ENCODE results near the gene XPR1. TPM values are rescaled to one million over a fixed set of nuclear protein-coding genes. Genes with fewer than 3 reads are reported as not detected.
"Not testable (repeated sequence)": the region's sequence is repeated elsewhere in the genome, so short reads cannot be mapped to it uniquely, and the experiment has no call there.

The XPR1 gene
- total and polyA plus RNA-seq, 7 donors = 3.7 to 19.1 (median 11.2) TPM

DNA sequence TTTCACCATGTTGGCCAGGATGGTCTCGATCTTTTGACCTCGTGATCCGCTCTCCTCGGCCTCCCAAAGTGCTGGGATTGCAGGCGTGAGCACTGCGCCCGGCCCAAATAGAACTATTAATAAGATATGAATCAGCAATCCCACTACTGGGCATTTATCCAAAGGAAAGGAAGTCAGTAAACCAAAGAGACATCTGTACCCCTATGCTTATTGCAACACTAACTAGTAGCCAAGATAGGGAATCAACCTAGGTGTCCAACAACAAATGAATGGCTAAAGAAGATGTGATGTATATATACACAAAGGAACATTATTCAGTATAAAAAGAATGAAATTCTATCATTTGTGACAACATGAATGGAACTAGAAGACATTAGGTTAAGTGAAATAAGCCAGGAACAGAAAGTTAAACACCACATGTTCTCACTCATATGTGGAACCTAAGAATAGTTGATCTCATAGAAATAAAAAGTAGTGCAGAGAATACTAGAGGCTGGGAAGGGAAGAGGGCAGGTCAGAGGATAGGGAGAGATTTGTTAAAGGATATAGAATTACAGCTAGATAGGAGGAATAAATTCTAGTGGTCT is 48.8 kb downstream of the XPR1 start:
- Histone ChIP-seq H3K27me3 (ENCODE audit: insufficient read depth in 3 of 3, low read length in 2 of 3) (no peaks in the 10 kb centered on the region), H3K9me3 (no peaks in the 10 kb centered on the region), H3K4me3 (no peak overlapping the region), H3K27ac (no peak overlapping the region), H3K4me1 (no peaks in the 10 kb centered on the region), H3K36me3 (ENCODE audit: insufficient read depth in 1 of 2, low read depth in 1 of 2) (no peaks in the 10 kb centered on the region)
- ATAC-seq = peak; percentile 42 to 88 (median 85)
- intact Hi-C loops (cut with DNase I) = no loop called here
- no peak for TF ChIP-seq CTCF (IDR thresholded peaks at IDR 0.05)
- 61 to 73% (median 63%) methylated on average over 7 of the region's 7 CpGs for WGBS, 3 donors
- DNase-seq = no peak

DNA sequence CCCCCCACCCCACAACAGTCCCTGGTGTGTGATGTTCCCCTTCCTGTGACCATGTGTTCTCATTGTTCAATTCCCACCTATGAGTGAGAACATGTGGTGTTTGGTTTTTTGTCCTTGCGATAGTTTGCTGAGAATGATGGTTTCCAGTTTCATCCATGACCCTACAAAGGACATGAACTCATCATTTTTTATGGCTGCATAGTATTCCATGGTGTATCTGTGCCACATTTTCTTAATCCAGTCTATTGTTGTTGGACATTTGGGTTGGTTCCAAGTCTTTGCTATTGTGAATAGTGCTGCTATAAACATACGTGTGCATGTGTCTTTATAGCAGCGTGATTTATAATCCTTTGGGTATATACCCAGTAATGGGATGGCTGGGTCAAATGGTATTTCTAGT is 51.3 kb downstream of the XPR1 start:
- DNase-seq; intact Hi-C loops (cut with DNase I); H3K4me1 ChIP-seq; H3K9me3 ChIP-seq; ATAC-seq; H3K27ac ChIP-seq; H3K4me3 ChIP-seq; H3K36me3 ChIP-seq (ENCODE audit: insufficient read depth in 1 of 2, low read depth in 1 of 2); H3K27me3 ChIP-seq (ENCODE audit: insufficient read depth in 3 of 3, low read length in 2 of 3): not testable (repeated sequence)
- 79 to 90% (median 88%) methylated on average over 3 of the region's 3 CpGs for WGBS, 3 donors

DNA sequence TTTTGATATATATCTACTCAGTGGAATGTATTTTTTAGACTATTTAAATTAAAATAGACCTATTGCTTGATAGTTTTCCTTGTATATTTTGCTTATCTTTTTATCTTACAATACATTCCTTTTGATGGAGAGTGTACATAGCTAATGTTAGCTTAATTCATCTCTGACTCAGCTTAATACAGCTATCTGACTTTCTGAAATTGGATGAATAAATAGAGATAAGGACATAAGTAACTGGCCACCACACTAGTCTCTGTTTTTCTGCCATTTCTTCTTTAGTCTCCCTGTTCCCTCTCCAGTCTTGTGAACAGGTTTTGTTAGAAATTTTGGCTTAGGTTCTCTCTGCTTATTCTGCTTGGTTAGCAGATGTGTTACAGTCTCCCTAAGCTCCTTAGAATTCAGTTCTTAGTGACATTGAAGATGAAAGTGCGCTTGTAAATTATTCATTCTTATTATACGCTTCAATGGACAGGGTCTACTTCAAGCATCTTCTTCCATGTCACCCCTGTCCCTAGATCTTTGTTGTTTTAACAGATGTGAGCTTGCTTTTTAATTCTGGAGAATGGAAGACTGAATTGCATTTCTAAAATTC is 59.6 kb downstream of the XPR1 start:
- H3K9me3 ChIP-seq = peaks cover 3% of the 10 kb centered on the region
- H3K36me3 ChIP-seq (ENCODE audit: insufficient read depth in 1 of 2, low read depth in 1 of 2) = no peaks in the 10 kb centered on the region
- H3K4me3 ChIP-seq = no peak overlapping the region
- WGBS, 3 donors = 69 to 76% (median 69%) methylated on average over 2 of the region's 2 CpGs
- H3K4me1 ChIP-seq = peaks cover 6% of the 10 kb centered on the region
- no peak overlapping the region for H3K27ac ChIP-seq
- DNase-seq (no peak), ATAC-seq (no peak)
- TF ChIP-seq CTCF (IDR thresholded peaks at IDR 0.05) = no peak
- intact Hi-C loops (cut with DNase I) = no loop called here
- H3K27me3 ChIP-seq (ENCODE audit: insufficient read depth in 3 of 3, low read length in 2 of 3) = no peaks in the 10 kb centered on the region

GRCh38 chr1:180693564-180694244 is 61.9 kb downstream of the XPR1 start:
- Histone ChIP-seq H3K27ac (no peak overlapping the region), H3K27me3 (ENCODE audit: insufficient read depth in 3 of 3, low read length in 2 of 3) (no peaks in the 10 kb centered on the region), H3K4me1 (peaks cover 6% of the 10 kb centered on the region), H3K9me3 (peaks cover 17% of the 10 kb centered on the region), H3K4me3 (no peak overlapping the region), H3K36me3 (ENCODE audit: insufficient read depth in 1 of 2, low read depth in 1 of 2) (no peaks in the 10 kb centered on the region)
- WGBS, 3 donors = 79 to 86% (median 85%) methylated on average over 5 of the region's 5 CpGs
- ATAC-seq = no peak
- DNase-seq = no peak
- intact Hi-C loops (cut with DNase I) = no loop called here
- TF ChIP-seq CTCF (IDR thresholded peaks at IDR 0.05) = no peak

- Histone ChIP-seq H3K4me1 (peaks cover 6% of the 10 kb centered on the region), H3K9me3 (peaks cover 20% of the 10 kb centered on the region), H3K36me3 (ENCODE audit: insufficient read depth in 1 of 2, low read depth in 1 of 2) (no peaks in the 10 kb centered on the region), H3K4me3 (no peak overlapping the region), H3K27ac (no peak overlapping the region), H3K27me3 (ENCODE audit: insufficient read depth in 3 of 3, low read length in 2 of 3) (no peaks in the 10 kb centered on the region)
- DNase-seq = no peak
- ATAC-seq = no peak
- 92 to 94% (median 94%) methylated on average over 8 of the region's 8 CpGs for WGBS, 3 donors
- TF ChIP-seq CTCF (IDR thresholded peaks at IDR 0.05) = no peak
- intact Hi-C loops (cut with DNase I) = no loop called here
These were observed 63.5 kb downstream of the XPR1 start for GRCh38 chr1:180695282-180695681.

Data from psoas muscle (tissue), 8 donors.